Ovary (tissue), 9 donors: ENCODE results near the gene KATNB1. TPM values are rescaled to one million over a fixed set of nuclear protein-coding genes. Genes with fewer than 3 reads are reported as not detected.

ENCODE experiments used
- DNase-seq, 5 donors: peaks; one replicate each; pipeline ENCODE4 v3.0.0-alpha.2; 2019 to 2020
- H3K27ac ChIP-seq, 2 donors: fragments of 200-600 bp; one replicate each; pipeline versions ENCODE4 v1.5.1 to v1.8.0; 2019 to 2022
- H3K27me3 ChIP-seq: fragments of 200-600 bp; one replicate; pipeline ENCODE4 v1.8.0; 2022
- H3K36me3 ChIP-seq: fragments of 200-600 bp; sonication (generic); one replicate; pipeline ENCODE4 v1.5.1; 2019
- H3K4me1 ChIP-seq: one replicate; pipeline ENCODE4 v1.8.1; 2013; ENCODE audit warnings: mild to moderate bottlenecking, moderate library complexity; ENCODE audit not compliant: insufficient read depth
- H3K4me3 ChIP-seq: fragments of 200-600 bp; sonication (generic); one replicate; pipeline ENCODE4 v1.5.1; 2017
- H3K9me3 ChIP-seq, 2 donors: fragments of 200-600 bp in 1 of 2; sonication (generic) in 1 of 2; one replicate each; pipeline versions ENCODE4 v1.5.1 to v1.8.1; 2013 to 2019; ENCODE audit warnings: mild to moderate bottlenecking in 1 of 2, moderate library complexity in 1 of 2
- EP300 ChIP-seq: sonication (generic); formaldehyde crosslinking; IDR thresholded peaks from one replicate; pipeline ENCODE4 v1.6.1; 2017; ENCODE audit warnings: antibody characterized with exemption
- POLR2A ChIP-seq: fragments of 450-650 bp; IDR thresholded peaks from one replicate; pipeline ENCODE4 v1.6.1; 2017; ENCODE audit warnings: antibody characterized with exemption, mild to moderate bottlenecking, moderate library complexity
- WGBS, 3 donors: extraction: QIAGEN DNeasy Blood & Tissue Kit in 1 of 3; methylation state at CpG; one replicate each; pipeline versions ENCODE4 v1.1.5 to v1.1.7; 2013 to 2017; 5-methylcytosine and 5-hydroxymethylcytosine counted together
- intact Hi-C, 4 donors: fragments of 100-400 bp; cut with DNase I; formaldehyde crosslinking; loops; one replicate each; pipeline versions ENCODE4 v1.11.0 to v1.15.1; 2022 to 2023
- polyA plus RNA-seq, 2 donors: library from polyadenylated mRNA; stranded (reverse); fragments of 200-250 nt in 1 of 2; fragments of 350-450 nt in 1 of 2; fragmentation: Illumina TruSeq in 1 of 2; extraction: RNeasy Lipid Tissue Mini Kit (QIAGEN cat#74804) in 1 of 2; gene quantifications; one replicate each; pipeline ENCODE4 v1.2.3, GENCODE V29; 2013 to 2014
- total RNA-seq, 7 donors: library from RNA; depleted of rRNA in 2 of 7; stranded (reverse); fragments of >200 nt in 2 of 7; fragmentation: NEBNext Ultra II Directional in 3 of 7; extraction: Animal tissue kit (Norgen Biotek cat#: 25700) in 3 of 7; gene quantifications; one replicate each; pipeline versions ENCODE4 v1.1.0 to v1.2.4, GENCODE V29; 2016 to 2023
- TF ChIP-seq, protein P1 (sequence below), 3 donors: fragments of 450-650 bp in 2 of 3; fragments of 200-600 bp in 1 of 3; IDR thresholded peaks; one replicate each; pipeline versions ENCODE4 v1.5.1 to v1.8.0; 2016 to 2022; ENCODE audit warnings: antibody characterized with exemption in 3 of 3, mild to moderate bottlenecking in 1 of 3
- donor health status: DM: no; HTN: no; CAD: no; lungs with moderate emphysema.
- donor health status: DM: no; HTN: no; CAD: no.
- donor health status: Bipolar disorder and iron deficiency.
- donor health status: DM: yes; HTN: yes; CAD: no.
- donor health status: DM: no; HTN: no; CAD: no.
- donor health status: DM: yes; HTN: yes; CAD: no.

KATNB1 gene
- total and polyA plus RNA-seq, 9 donors = 3.4 to 20.2 (median 12.5) TPM

DNA sequence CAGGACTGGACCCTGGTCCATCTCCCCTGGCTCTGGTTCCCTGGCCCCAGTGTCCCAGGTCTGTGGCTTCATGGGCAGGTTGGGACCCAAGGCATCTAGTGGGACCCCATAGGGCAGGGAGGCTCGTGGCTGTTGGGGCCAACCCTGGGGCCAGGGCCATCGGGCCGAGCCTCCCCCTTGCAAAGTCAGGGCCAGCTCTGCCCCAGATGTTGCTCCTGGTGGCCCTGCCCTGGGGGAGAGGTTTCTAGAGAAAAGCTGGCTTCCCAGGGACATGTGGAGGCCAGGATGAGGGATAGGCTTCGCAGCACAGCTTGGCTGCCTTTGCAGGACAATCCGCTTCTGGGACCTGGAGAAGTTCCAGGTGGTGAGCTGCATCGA lies 16.6 kb downstream of the KATNB1 start:
- no peaks in the 10 kb centered on the region for H3K36me3 ChIP-seq
- WGBS, 3 donors = 65 to 75% (median 67%) methylated on average over 6 of the region's 6 CpGs
- H3K27ac ChIP-seq = no peak overlapping the region
- H3K9me3 ChIP-seq = no peaks in the 10 kb centered on the region
- H3K4me3 ChIP-seq = no peak overlapping the region
- no peak for DNase-seq
- H3K27me3 ChIP-seq = no peaks in the 10 kb centered on the region
- H3K4me1 ChIP-seq = no peaks in the 10 kb centered on the region
- intact Hi-C loops = loop anchor here in 2 of 4 donors (10.0 kb wide), 2 partner anchors 113 to 243 kb away; no protein-coding TSS in a partner anchor
- TF ChIP-seq, protein P1, sequence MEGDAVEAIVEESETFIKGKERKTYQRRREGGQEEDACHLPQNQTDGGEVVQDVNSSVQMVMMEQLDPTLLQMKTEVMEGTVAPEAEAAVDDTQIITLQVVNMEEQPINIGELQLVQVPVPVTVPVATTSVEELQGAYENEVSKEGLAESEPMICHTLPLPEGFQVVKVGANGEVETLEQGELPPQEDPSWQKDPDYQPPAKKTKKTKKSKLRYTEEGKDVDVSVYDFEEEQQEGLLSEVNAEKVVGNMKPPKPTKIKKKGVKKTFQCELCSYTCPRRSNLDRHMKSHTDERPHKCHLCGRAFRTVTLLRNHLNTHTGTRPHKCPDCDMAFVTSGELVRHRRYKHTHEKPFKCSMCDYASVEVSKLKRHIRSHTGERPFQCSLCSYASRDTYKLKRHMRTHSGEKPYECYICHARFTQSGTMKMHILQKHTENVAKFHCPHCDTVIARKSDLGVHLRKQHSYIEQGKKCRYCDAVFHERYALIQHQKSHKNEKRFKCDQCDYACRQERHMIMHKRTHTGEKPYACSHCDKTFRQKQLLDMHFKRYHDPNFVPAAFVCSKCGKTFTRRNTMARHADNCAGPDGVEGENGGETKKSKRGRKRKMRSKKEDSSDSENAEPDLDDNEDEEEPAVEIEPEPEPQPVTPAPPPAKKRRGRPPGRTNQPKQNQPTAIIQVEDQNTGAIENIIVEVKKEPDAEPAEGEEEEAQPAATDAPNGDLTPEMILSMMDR (IDR thresholded peaks at IDR 0.05) = no peak
- TF ChIP-seq POLR2A (no peak), EP300 (no peak)

GRCh38 chr16:57752581-57753447 lies 17.2 kb downstream of the KATNB1 start:
- peak in 1 of 5 donors; percentile 20 for DNase-seq
- Histone ChIP-seq H3K27me3 (no peaks in the 10 kb centered on the region), H3K4me1 (no peaks in the 10 kb centered on the region), H3K27ac (no peak overlapping the region), H3K4me3 (no peak overlapping the region), H3K9me3 (no peaks in the 10 kb centered on the region), H3K36me3 (no peaks in the 10 kb centered on the region)
- WGBS, 3 donors = 84 to 89% (median 85%) methylated on average over 37 to 44 of the region's 44 CpGs
- intact Hi-C loops = loop anchor here in 2 of 4 donors (10.0 kb wide), 2 partner anchors 112 to 242 kb away; no protein-coding TSS in a partner anchor
- TF ChIP-seq POLR2A (no peak), EP300 (no peak)
- TF ChIP-seq, protein P1 (IDR thresholded peaks at IDR 0.05) = no peak

- peak in 1 of 5 donors; percentile 24 for DNase-seq
- no peaks in the 10 kb centered on the region for H3K36me3 ChIP-seq
- no peaks in the 10 kb centered on the region for H3K27me3 ChIP-seq
- TF ChIP-seq, protein P1 (IDR thresholded peaks at IDR 0.05) = no peak
- TF ChIP-seq POLR2A (no peak), EP300 (no peak)
- no peaks in the 10 kb centered on the region for H3K4me1 ChIP-seq
- no peaks in the 10 kb centered on the region for H3K9me3 ChIP-seq
- H3K27ac ChIP-seq = no peak overlapping the region
- no peak overlapping the region for H3K4me3 ChIP-seq
- intact Hi-C loops = loop anchor here in 2 of 4 donors (10.0 kb wide), 2 partner anchors 111 to 241 kb away; no protein-coding TSS in a partner anchor
- WGBS, 3 donors = 88 to 90% (median 88%) methylated on average over 30 to 32 of the region's 32 CpGs
Measured at GRCh38 chr16:57753448-57754353, 18.1 kb downstream of the KATNB1 start.

GRCh38 chr16:57754354-57755060 lies 18.9 kb downstream of the KATNB1 start:
- intact Hi-C loops = loop anchor here (5.0 to 10.0 kb wide), 5 partner anchors 108 to 248 kb away; partner anchors contain the start of genes USB1 (in 2 of the 4) and ZNF319 (in 2 of the 4)
- Histone ChIP-seq H3K27ac (no peak overlapping the region), H3K36me3 (no peaks in the 10 kb centered on the region), H3K27me3 (no peaks in the 10 kb centered on the region), H3K4me3 (no peak overlapping the region), H3K9me3 (no peaks in the 10 kb centered on the region), H3K4me1 (no peaks in the 10 kb centered on the region)
- DNase-seq = peak in 1 of 5 donors; percentile 14
- TF ChIP-seq POLR2A (no peak), EP300 (no peak)
- TF ChIP-seq, protein P1 (IDR thresholded peaks at IDR 0.05) = no peak
- 78 to 82% (median 81%) methylated on average over 9 of the region's 9 CpGs for WGBS, 3 donors
